NT2/D1 (cell line): ENCODE results near the gene CD248.
"Not testable (repeated sequence)": the region's sequence is repeated elsewhere in the genome, so short reads cannot be mapped to it uniquely, and the experiment has no call there.

Experiments used
- SUZ12 ChIP-seq: IDR thresholded peaks from 2 replicates; pipeline ENCODE4 v1.6.1; 2011; ENCODE audit not compliant: insufficient read length, insufficient read depth; ENCODE audit errors: extremely low read depth
- ZNF274 ChIP-seq: IDR thresholded peaks from 2 replicates; pipeline ENCODE4 v1.6.1; 2011; ENCODE audit warnings: mild to moderate bottlenecking, low read depth, low read length

DNA sequence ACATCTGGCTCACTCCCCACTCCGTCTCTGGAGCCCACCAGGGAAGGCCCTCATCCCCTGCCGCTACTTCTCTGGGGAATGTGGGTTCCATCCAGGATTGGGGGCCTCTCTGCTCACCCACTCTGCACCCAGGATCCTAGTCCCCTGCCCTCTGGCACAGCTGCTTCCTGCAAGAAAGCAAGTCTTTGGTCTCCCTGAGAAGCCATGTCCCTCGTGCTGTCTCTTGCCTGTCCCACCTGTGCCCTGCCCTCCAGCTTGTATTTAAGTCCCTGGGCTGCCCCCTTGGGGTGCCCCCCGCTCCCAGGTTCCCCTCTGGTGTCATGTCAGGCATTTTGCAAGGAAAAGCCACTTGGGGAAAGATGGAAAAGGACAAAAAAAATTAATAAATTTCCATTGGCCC is 39.8 kb downstream of the CD248 start:
- TF ChIP-seq ZNF274, SUZ12: not testable (repeated sequence)
